HAP-1 (cell line): ENCODE data around the gene ORC3.

Experiments
- DNase-seq, 2 experiments: peaks; one replicate each; pipeline ENCODE4 v3.0.0-alpha.2; 2016 to 2020; ENCODE audit warnings: low spot score in 2 of 2
- H3K27me3 ChIP-seq: fragments of 250-450 bp; sonication (Bioruptor Pico); 2 replicates; pipeline ENCODE4 v1.5.1; 2020; ENCODE audit warnings: low read depth, mild to moderate bottlenecking, moderate library complexity
- H3K36me3 ChIP-seq: fragments of 250-450 bp; sonication (Bioruptor Pico); replicated peaks from 2 replicates; pipeline ENCODE4 v1.5.1; 2020; ENCODE audit warnings: mild to moderate bottlenecking
- H3K4me1 ChIP-seq: fragments of 250-450 bp; sonication (Bioruptor Pico); 2 replicates; pipeline ENCODE4 v1.5.1; 2020; ENCODE audit warnings: mild to moderate bottlenecking
- H3K4me3 ChIP-seq: fragments of 250-450 bp; sonication (Bioruptor Pico); 2 replicates; pipeline ENCODE4 v1.5.1; 2020; ENCODE audit warnings: mild to moderate bottlenecking, moderate library complexity
- H3K9me3 ChIP-seq: fragments of 250-450 bp; sonication (Bioruptor Pico); 2 replicates; pipeline ENCODE4 v1.5.1; 2020; ENCODE audit warnings: mild to moderate bottlenecking, moderate library complexity
- in situ Hi-C: fragments of 300-500 bp; cut with MboI; formaldehyde crosslinking; loops from 3 replicates; pipeline ENCODE4 v1.14.3; 2020; ENCODE audit warnings: low sequenced_read_pairs, inconsistent platforms, mixed read lengths

Gene ORC3

DNA sequence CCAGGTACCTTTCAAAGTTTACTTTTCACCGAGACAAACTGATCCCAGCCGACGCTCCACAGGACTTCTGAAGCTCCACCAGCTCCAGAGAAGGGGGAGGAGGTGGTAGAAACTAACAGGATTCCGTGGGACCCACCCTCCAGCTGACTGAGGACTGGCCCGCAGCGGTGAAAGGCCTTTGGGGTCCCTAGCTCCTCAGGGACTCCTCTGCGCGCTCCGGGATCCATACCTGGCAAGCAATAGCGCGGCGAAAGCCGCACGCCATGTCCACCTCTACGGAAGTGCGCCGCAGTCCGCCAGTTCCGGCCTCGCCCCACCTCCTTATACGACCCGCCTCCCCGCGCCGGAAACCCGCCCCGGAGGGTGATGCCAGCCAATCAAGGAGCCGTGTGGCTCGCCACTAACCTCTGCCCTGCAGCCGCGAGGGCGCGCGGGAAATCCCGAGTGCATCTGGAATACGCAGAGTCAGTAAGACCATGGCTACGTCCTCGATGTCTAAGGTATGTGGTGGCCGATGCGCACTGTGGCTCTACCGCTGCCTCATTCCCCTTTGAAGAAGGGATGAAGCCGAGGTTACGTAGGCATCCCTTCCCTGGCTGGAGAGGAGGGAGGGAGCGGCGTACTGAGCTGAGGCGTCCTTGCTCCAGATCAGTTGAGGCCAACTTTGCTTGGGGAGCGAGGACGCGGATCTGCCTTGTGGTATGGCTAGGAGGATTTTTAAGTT lies at the start of gene ORC3, which contains the start of gene RARS2:
Gene ORC3, plus strand, starts transcription at position 443 of the 724 bp plus-strand sequence. Its CDS starts 34 bp downstream, at position 477.
Gene RARS2, minus strand, starts transcription at position 295 of the 724 bp plus-strand sequence. Its CDS starts 30 bp downstream, at position 265.
- Histone ChIP-seq H3K4me1 (peaks cover 14% of the 10 kb centered on the region), H3K27me3 (no peaks in the 10 kb centered on the region), H3K4me3 (peak within 1 kb of the TSS; percentile 88), H3K9me3 (no peaks in the 10 kb centered on the region), H3K36me3 (peaks cover 17% of the 10 kb centered on the region)
- in situ Hi-C loops, result no loop called here
- DNase-seq, result peak; percentile 92 to 98

DNA sequence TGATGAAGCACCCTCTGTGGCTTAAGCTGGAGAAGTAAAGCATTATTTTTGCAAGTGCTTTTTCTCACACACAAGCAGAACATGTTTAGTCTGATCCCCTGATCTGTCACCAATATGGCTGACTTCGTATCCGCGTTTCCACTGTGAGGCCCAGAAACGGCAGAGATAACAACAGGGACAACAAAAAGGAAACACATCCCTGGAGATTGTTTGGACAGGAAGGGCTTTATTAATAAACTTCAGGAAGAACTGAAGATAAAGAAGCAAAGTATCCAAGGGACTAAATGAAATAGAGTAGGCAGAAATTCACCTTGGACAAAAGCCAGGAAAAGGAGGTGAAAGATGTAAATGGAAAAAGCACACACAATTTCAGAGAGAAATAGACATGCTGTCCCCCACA lies 49.4 kb upstream of the ORC3 start:
- Histone ChIP-seq H3K4me3 (no peak overlapping the region), H3K9me3 (no peaks in the 10 kb centered on the region), H3K4me1 (peaks cover 2% of the 10 kb centered on the region; the same call in 1 of the 2 replicates), H3K36me3 (peaks cover 35% of the 10 kb centered on the region), H3K27me3 (no peaks in the 10 kb centered on the region)
- DNase-seq, result no peak
- in situ Hi-C loops, result no loop called here

DNA sequence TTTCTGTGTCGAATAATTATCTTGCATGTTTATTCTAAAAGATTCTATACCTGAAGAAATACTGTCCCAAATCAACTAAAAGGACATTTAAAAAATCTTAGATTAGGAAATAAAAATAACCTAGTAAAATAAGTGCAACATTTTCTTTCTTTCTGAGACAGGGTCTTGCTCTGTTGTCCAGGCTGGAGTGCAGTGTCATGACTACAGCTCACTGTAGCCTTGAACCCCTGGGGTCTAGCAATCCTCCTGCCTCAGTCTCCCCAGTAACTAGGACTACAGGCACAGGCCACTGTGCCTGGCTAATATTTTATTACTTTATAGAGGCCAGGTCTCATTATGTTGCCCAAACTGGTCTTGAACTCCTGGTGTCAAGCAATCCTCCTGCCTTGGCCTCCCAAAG lies 48.9 kb upstream of the ORC3 start:
- DNase-seq, result no peak
- Histone ChIP-seq H3K36me3 (peaks cover 35% of the 10 kb centered on the region), H3K27me3 (no peaks in the 10 kb centered on the region), H3K4me3 (no peak overlapping the region), H3K4me1 (peaks cover 2% of the 10 kb centered on the region; the same call in 1 of the 2 replicates), H3K9me3 (no peaks in the 10 kb centered on the region)
- in situ Hi-C loops, result no loop called here

DNA sequence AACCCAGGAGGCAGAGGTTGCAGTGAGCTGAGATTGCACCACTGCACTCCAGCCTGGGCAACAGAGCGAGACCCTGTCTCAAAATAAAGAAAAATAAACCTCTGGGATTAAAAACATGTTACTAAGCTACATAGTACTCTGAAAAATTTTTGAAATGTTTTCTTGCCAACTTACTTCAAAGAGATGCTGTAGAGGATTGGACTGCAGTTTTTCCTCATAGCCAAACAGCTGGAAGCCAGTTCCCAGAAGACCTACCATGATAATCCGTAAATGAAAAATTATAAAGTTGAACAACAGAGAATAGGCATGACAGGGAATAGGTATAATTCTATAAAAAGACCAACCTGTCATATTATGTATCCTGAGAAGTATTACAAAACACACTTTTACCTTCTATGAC lies 48.2 kb upstream of the ORC3 start:
- no peaks in the 10 kb centered on the region for H3K9me3 ChIP-seq
- peaks cover 2% of the 10 kb centered on the region; the same call in 1 of the 2 replicates for H3K4me1 ChIP-seq
- no peak for DNase-seq
- H3K27me3 ChIP-seq, result no peaks in the 10 kb centered on the region
- H3K36me3 ChIP-seq, result peaks cover 35% of the 10 kb centered on the region
- no peak overlapping the region for H3K4me3 ChIP-seq
- in situ Hi-C loops, result no loop called here

DNA sequence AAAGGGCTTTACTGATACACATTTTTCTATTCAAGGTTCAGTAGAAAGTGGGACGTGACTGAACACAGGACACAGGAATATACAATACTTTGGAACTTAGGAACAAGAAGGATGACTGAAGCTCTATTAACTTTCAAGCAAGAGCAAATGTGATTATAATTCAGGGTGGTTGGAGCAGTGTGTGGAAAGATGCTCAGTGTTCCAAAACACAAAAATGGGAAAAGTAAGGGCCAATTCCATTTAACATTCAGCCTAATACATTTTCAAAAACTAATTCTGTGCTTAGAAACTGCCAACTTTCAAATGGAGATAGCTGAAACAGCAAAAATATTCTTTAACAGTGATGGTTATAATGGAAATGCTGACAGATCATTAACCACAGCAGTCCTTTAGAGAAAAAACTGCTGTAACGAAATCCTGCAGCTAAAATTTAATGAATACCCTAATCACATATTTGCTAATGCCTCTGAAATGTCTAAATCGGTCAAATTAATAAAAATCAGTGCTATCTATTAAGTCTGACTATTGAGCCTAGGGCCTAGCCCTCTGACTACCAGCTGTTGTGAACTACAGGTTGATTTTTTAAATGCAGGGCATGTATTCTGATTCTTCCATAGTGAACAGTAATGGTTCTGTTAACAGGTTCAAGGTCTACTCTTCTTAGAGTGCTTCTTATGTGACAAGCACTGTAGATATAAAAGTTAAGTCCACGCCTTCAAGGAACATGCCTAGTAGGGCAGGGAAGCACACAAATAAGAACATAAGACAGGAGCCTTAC lies 46.0 kb upstream of the ORC3 start:
- Histone ChIP-seq H3K9me3 (no peaks in the 10 kb centered on the region), H3K4me3 (no peak overlapping the region), H3K36me3 (peaks cover 42% of the 10 kb centered on the region), H3K27me3 (no peaks in the 10 kb centered on the region), H3K4me1 (no peaks in the 10 kb centered on the region)
- DNase-seq, result no peak
- in situ Hi-C loops, result no loop called here

DNA sequence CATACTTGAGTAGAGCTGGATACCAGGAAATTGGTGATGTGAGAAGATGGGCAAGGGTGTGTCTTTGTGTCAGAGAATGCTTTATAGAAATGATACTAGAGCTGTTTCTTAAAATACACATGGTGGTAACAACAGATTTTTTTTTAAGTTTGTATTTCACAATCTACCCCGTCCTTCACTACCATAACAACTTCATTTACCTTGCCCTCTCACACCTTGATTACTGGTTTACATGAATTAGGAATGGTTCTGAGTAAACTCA lies 45.5 kb upstream of the ORC3 start:
- in situ Hi-C loops, result no loop called here
- no peaks in the 10 kb centered on the region for H3K9me3 ChIP-seq
- no peak for DNase-seq
- H3K4me1 ChIP-seq, result no peaks in the 10 kb centered on the region
- H3K4me3 ChIP-seq, result no peak overlapping the region
- H3K36me3 ChIP-seq, result peaks cover 38% of the 10 kb centered on the region
- no peaks in the 10 kb centered on the region for H3K27me3 ChIP-seq

DNA sequence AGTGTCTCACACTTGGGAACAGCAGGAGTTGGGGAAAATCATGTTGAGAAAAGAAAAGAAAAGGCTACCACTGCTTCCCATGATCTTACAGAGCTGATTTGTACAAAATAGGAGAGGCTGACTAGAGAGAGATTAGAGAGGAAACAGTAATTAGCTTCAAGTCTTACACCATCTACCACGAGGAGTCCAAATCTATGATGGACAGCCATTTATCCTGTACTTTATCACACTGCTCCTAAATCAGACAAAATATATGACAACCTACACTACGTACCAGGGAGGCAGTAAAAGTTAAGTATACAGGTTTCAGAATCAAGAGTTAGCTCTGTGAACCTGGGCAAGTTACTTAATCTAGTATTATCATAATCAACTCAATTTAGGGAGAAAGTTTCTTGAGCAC lies 38.1 kb upstream of the ORC3 start:
- Histone ChIP-seq H3K36me3 (peaks cover 32% of the 10 kb centered on the region), H3K4me3 (no peak overlapping the region), H3K27me3 (no peaks in the 10 kb centered on the region), H3K9me3 (no peaks in the 10 kb centered on the region), H3K4me1 (no peaks in the 10 kb centered on the region)
- in situ Hi-C loops, result no loop called here
- DNase-seq, result no peak

DNA sequence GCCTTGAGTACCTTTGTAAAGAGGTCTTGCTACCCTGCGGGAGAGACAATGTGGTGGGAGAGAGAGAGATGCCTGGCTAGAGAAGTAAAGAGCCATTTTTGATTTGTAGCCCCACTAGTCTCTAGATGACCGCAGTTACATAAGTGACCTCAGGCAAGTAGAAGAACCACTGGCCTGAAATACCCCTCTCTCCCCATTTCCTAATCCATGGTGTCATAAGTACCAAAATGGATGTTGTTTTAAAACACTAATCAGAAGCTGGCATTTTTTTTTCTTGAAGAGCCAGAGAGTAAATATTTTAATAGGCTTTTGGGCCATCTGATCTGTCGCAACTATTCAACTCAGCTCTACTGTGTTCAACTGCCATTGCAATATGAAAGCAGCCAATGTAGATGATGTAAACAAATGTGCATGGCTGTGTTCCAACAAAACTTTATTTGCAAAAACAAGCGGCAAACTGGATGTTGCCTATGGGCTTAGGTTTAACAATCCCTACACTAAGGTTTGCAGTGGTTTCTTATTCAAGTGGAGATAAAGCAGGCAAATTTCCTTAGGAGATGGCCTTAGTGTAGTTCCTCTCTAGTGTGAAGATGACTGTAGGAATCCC lies 36.7 kb upstream of the ORC3 start:
- no peak for DNase-seq
- Histone ChIP-seq H3K4me3 (no peak overlapping the region), H3K9me3 (no peaks in the 10 kb centered on the region), H3K4me1 (no peaks in the 10 kb centered on the region), H3K27me3 (no peaks in the 10 kb centered on the region), H3K36me3 (peaks cover 35% of the 10 kb centered on the region)
- in situ Hi-C loops, result no loop called here

DNA sequence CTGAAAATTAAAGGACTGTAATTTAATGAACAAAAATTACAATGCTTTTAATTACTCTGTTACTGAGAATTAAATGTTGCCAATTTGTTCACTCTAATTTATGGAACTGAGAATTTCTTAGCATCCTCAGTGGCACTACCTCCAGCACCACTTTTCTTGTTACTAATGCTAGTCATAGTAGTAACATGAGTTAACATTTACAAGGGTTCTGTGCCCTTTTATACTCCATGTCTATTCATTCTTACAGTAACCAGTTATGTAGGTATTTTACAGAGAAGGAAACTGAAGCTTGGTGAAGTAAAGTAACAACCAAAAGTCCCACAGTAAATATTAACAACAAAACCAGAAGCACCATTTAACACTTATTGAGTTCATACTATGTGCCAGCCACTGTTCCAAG lies 34.4 kb upstream of the ORC3 start:
- H3K4me1 ChIP-seq, result peaks cover under 1% of the 10 kb centered on the region; the same call in 1 of the 2 replicates
- H3K4me3 ChIP-seq, result no peak overlapping the region
- H3K27me3 ChIP-seq, result no peaks in the 10 kb centered on the region
- in situ Hi-C loops, result no loop called here
- no peaks in the 10 kb centered on the region for H3K9me3 ChIP-seq
- peaks cover 28% of the 10 kb centered on the region for H3K36me3 ChIP-seq
- no peak for DNase-seq

DNA sequence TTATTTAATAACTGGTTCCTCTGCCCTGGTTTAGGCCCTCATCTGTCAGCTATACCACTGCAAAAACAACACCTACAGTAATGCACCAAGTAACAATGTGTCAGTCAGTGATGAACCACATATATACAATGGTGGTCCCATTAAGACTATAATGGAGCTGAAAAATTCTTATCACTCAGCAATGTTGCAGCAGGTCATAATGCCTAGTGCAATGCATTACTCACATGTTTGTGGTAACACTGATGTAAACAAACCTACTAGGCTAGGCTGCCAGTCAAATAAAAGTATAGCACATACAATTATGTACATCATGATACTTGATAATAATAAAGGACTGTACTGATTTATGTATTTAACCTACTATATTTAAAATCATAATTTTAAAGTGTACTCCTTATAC lies 31.5 kb upstream of the ORC3 start:
- in situ Hi-C loops, result no loop called here
- Histone ChIP-seq H3K4me3 (no peak overlapping the region), H3K4me1 (peaks cover 13% of the 10 kb centered on the region), H3K36me3 (peaks cover 40% of the 10 kb centered on the region), H3K9me3 (no peaks in the 10 kb centered on the region), H3K27me3 (no peaks in the 10 kb centered on the region)
- DNase-seq, result no peak

DNA sequence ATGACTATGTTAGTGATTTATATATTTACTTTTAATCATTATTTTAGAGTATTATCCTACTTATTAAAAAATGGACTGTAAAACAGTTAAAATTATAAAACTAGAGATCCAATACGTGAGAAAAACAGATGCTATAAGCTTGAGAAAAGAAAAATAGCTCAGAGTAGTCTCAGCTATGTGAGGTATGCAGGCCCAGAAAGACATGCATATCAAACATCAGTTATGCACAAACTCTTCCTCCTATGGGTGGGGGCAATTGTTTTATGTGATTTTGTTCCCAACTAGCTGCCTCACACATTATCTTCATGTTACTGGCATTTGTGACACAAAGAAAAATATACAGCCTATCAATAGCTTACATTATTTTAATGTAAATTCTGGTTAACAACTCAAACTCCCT lies 28.9 kb upstream of the ORC3 start:
- peak; percentile 42 to 83 for DNase-seq
- Histone ChIP-seq H3K36me3 (peaks cover 27% of the 10 kb centered on the region), H3K4me3 (no peak overlapping the region), H3K4me1 (peaks cover 13% of the 10 kb centered on the region), H3K9me3 (no peaks in the 10 kb centered on the region), H3K27me3 (no peaks in the 10 kb centered on the region)
- in situ Hi-C loops, result no loop called here

DNA sequence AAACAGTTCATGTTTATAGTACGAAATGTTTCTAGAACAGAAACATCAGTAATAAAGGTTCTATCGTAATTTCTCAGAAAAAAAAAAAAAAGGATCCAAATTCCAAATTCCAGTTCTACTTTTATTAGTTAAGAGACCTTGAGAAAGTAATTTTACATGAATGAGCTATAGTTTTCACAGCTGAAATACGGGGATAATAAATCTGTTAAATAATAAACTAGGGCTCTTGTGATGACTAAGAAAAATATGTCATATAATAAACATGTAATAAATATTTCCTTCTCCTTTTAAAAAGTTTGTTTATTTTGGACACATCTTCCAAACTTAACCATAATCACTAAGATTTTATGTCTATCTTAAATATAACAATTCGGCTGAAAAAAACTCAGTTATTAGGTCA lies 17.9 kb upstream of the ORC3 start:
- DNase-seq, result no peak

DNA sequence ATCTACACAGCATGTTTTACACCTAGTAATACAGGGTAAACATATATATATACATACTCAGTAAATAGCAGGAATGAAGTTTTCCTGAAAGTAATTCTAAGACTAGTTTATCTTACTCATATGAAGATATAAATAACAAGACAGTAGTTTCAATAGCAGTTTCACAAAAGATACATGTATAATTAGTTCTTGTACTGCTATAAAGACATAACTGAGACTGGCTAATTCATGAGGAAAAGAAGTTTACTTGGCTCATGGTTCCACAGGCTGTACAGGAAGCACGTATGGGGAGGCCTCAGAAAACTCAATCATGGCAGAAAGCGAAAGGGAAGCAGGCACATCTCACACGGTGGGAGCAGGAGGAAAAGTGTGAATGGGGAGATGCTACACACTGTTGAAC lies 17.1 kb upstream of the ORC3 start:
- Histone ChIP-seq H3K36me3 (no peaks in the 10 kb centered on the region), H3K9me3 (no peaks in the 10 kb centered on the region), H3K4me3 (no peak overlapping the region), H3K27me3 (no peaks in the 10 kb centered on the region), H3K4me1 (peaks cover 5% of the 10 kb centered on the region; the same call in 1 of the 2 replicates)
- in situ Hi-C loops, result no loop called here
- DNase-seq, result no peak

More for the DNA sequence above, 17.9 kb upstream of the ORC3 start:
- Histone ChIP-seq H3K9me3 (no peaks in the 10 kb centered on the region), H3K36me3 (no peaks in the 10 kb centered on the region), H3K4me1 (peaks cover 5% of the 10 kb centered on the region; the same call in 1 of the 2 replicates), H3K27me3 (no peaks in the 10 kb centered on the region), H3K4me3 (no peak overlapping the region)
- in situ Hi-C loops, result no loop called here
